GM12878 (cell line): ENCODE measurements around the gene SETD4. TPM values are rescaled to one million over a fixed set of nuclear protein-coding genes. Genes with fewer than 3 reads are reported as not detected.

Experiments used
- ATAC-seq: fragments of 200-7000 bp; cut with Tn5 transposase; 3 replicates; pipeline ENCODE4 v1.9.1; 2020; ENCODE audit warnings: mild to moderate bottlenecking, moderate library complexity
- Bru-seq: library from RNA; stranded (reverse); fragments of 400-500 nt; gene quantifications from one replicate; lab custom pipeline; 2021; lab: Mats Ljungman, UMichigan
- BruChase-seq, 2 experiments: library from RNA; stranded (reverse); fragments of 400-500 nt; gene quantifications; one replicate each; lab custom pipeline; 2021; lab: Mats Ljungman, UMichigan
- BruUV-seq: library from RNA; stranded (reverse); fragments of 400-500 nt; replicated peaks from 2 replicates; lab custom pipeline; 2021; lab: Mats Ljungman, UMichigan
- CTCF ChIA-PET: fragments of 300-600 bp; sonication (Branson Sonifier 250); formaldehyde crosslinking; extraction: SDS; loops from one replicate; lab custom pipeline; 2021; ENCODE audit warnings: inconsistent platforms; lab: Yijun Ruan, JAX
- POLR2A ChIA-PET: fragments of 350-600 bp; formaldehyde crosslinking; extraction: SDS; loops from one replicate; lab custom pipeline; 2021; ENCODE audit warnings: inconsistent platforms; lab: Charles Lee
- RAD21 ChIA-PET: fragments of 300-600 bp; sonication (Branson Sonifier 250); formaldehyde crosslinking; loops from one replicate; lab custom pipeline; 2023; ENCODE audit warnings: antibody characterized with exemption; ENCODE audit not compliant: unreplicated experiment; lab: Charles Lee
- SMC1A ChIA-PET: fragments of 300-600 bp; sonication (Branson Sonifier 250); formaldehyde crosslinking; loops from one replicate; lab custom pipeline; 2023; ENCODE audit not compliant: unreplicated experiment, uncharacterized antibody; lab: Charles Lee
- DNase-seq: peaks from one replicate; pipeline ENCODE4 v3.0.0-alpha.2; 2011; ENCODE audit warnings: low read depth, low spot score
- FAIRE-seq: peaks from 3 replicates; lab custom pipeline; 2011; peaks lifted over from hg19 to GRCh38; lab: Jason Lieb, UNC
- H2AFZ ChIP-seq: 2 replicates; pipeline ENCODE4 v1.6.0; 2011; ENCODE audit warnings: low read depth, low read length, control low read depth; ENCODE audit not compliant: control insufficient read depth
- H3K27ac ChIP-seq: 2 replicates; pipeline ENCODE4 v1.5.1; 2011; ENCODE audit warnings: control low read depth; ENCODE audit not compliant: control insufficient read depth, insufficient read depth
- H3K27me3 ChIP-seq, 2 experiments: replicated peaks in 1 of 2; 2 replicates each; pipeline versions ENCODE4 v1.6.0 to v1.6.1; 2011; ENCODE audit warnings: low read length in 1 of 2; ENCODE audit not compliant: control insufficient read depth in 2 of 2, insufficient read depth in 2 of 2
- H3K36me3 ChIP-seq, 2 experiments: 2 replicates each; pipeline ENCODE4 v1.5.1; 2011; ENCODE audit warnings: low read length in 1 of 2; ENCODE audit not compliant: control insufficient read depth in 2 of 2, insufficient read depth in 2 of 2
- H3K4me1 ChIP-seq: 2 replicates; pipeline ENCODE4 v1.6.1; 2011; ENCODE audit warnings: mild to moderate bottlenecking, low read length, moderate library complexity, mixed read lengths; ENCODE audit not compliant: control insufficient read depth, insufficient read depth
- H3K4me2 ChIP-seq: 2 replicates; pipeline ENCODE4 v1.6.0; 2011; ENCODE audit warnings: control low read depth; ENCODE audit not compliant: control insufficient read depth, insufficient read depth
- H3K4me3 ChIP-seq: fragments of 200-600 bp; sonication (generic); 2 replicates; pipeline ENCODE4 v1.5.1; 2016
- H3K79me2 ChIP-seq: 2 replicates; pipeline ENCODE4 v1.6.0; 2011; ENCODE audit warnings: low read length; ENCODE audit not compliant: control insufficient read depth, insufficient read depth
- H3K9ac ChIP-seq: 2 replicates; pipeline ENCODE4 v1.8.0; 2011; ENCODE audit warnings: low read length, control low read depth, mixed read lengths; ENCODE audit not compliant: control insufficient read depth, insufficient read depth
- H3K9me3 ChIP-seq: replicated peaks from 3 replicates; pipeline ENCODE4 v1.5.1; 2011; ENCODE audit warnings: mild to moderate bottlenecking, low read length; ENCODE audit not compliant: control insufficient read depth, insufficient read depth
- H4K20me1 ChIP-seq: 2 replicates; pipeline ENCODE4 v1.6.0; 2011; ENCODE audit not compliant: control insufficient read depth, insufficient read depth
- BHLHE40 ChIP-seq, 2 experiments: fragments of 450-650 bp in 1 of 2; IDR thresholded peaks; 2 replicates each; pipeline ENCODE4 v1.6.1; 2011 to 2017; ENCODE audit warnings: low read depth in 2 of 2, borderline replicate concordance in 1 of 2, improper control_type of control experiment in 1 of 2, low read length in 1 of 2, mild to moderate bottlenecking in 1 of 2
- EED ChIP-seq: sonication (generic); IDR thresholded peaks from 2 replicates; pipeline ENCODE4 v1.6.1; 2016; ENCODE audit warnings: antibody characterized with exemption, low read depth
- EGR1 ChIP-seq, 2 experiments: IDR thresholded peaks; 1 replicate in 1 of 2; 2 replicates in 1 of 2; pipeline ENCODE4 v1.6.1; 2011 to 2012; ENCODE audit warnings: low read depth in 2 of 2, low read length in 2 of 2, borderline replicate concordance in 1 of 2, mild to moderate bottlenecking in 1 of 2, moderate library complexity in 1 of 2
- KLF5 ChIP-seq: fragments of 450-650 bp; IDR thresholded peaks from 2 replicates; pipeline ENCODE4 v1.6.1; 2014; ENCODE audit warnings: mild to moderate bottlenecking; ENCODE audit not compliant: partially characterized antibody
- NR2C1 ChIP-seq: fragments of 450-650 bp; IDR thresholded peaks from 2 replicates; pipeline ENCODE4 v1.6.1; 2017; ENCODE audit warnings: antibody characterized with exemption, mild to moderate bottlenecking, moderate library complexity
- SMARCA5 ChIP-seq: fragments of 450-650 bp; IDR thresholded peaks from 2 replicates; pipeline ENCODE4 v1.6.1; 2017; ENCODE audit warnings: mild to moderate bottlenecking
- STAT1 ChIP-seq: fragments of 450-650 bp; conservative IDR thresholded peaks from 2 replicates; pipeline ENCODE4 v1.6.1; 2014; ENCODE audit warnings: antibody characterized with exemption, mild to moderate bottlenecking
- SUPT20H ChIP-seq: IDR thresholded peaks from 2 replicates; pipeline ENCODE4 v1.6.1; 2011; ENCODE audit warnings: low read depth, mild to moderate bottlenecking, low read length, moderate library complexity, borderline replicate concordance; ENCODE audit not compliant: control insufficient read depth
- TAF1 ChIP-seq: IDR thresholded peaks from 2 replicates; pipeline ENCODE4 v1.6.1; 2011; ENCODE audit warnings: mild to moderate bottlenecking, low read depth, low read length, borderline replicate concordance
- WRNIP1 ChIP-seq: IDR thresholded peaks from 2 replicates; pipeline ENCODE4 v1.6.1; 2011; ENCODE audit warnings: low read depth, low read length, improper control_type of control experiment, borderline replicate concordance
- ZNF592 ChIP-seq: fragments of 450-650 bp; IDR thresholded peaks from 2 replicates; pipeline ENCODE4 v1.6.1; 2017; ENCODE audit warnings: mild to moderate bottlenecking, moderate library complexity
- ZNF622 ChIP-seq: fragments of 450-650 bp; IDR thresholded peaks from 2 replicates; pipeline ENCODE4 v1.6.1; 2017; ENCODE audit warnings: mild to moderate bottlenecking, inconsistent platforms
- ZSCAN29 ChIP-seq: fragments of 450-650 bp; IDR thresholded peaks from 2 replicates; pipeline ENCODE4 v1.6.1; 2017; ENCODE audit warnings: mild to moderate bottlenecking, moderate library complexity
- ZZZ3 ChIP-seq: IDR thresholded peaks from 2 replicates; pipeline ENCODE4 v1.6.1; 2011; ENCODE audit warnings: low read depth; ENCODE audit not compliant: control insufficient read depth, insufficient read length
- WGBS: methylation state at CpG from one replicate; pipeline ENCODE4 v1.1.6; 2016; ENCODE audit warnings: low lambda C conversion rate; ENCODE audit not compliant: insufficient replicate concordance, insufficient coverage; ENCODE audit errors: missing lambda C conversion rate; 5-methylcytosine and 5-hydroxymethylcytosine counted together
- in situ Hi-C: fragments of 300-500 bp; cut with MboI; formaldehyde crosslinking; loops from 9 replicates; pipeline ENCODE4 v1.14.3; 2018; ENCODE audit warnings: mixed read lengths
- intact Hi-C: fragments of 100-400 bp; cut with micrococcal nuclease; formaldehyde crosslinking; loops from one replicate; pipeline ENCODE4 v1.14.2; 2022; ENCODE audit not compliant: unreplicated experiment
- long read RNA-seq, 2 experiments: library from polyadenylated mRNA; unstranded; transcript quantifications; one replicate each; pipeline ENCODE4 v2.0.0, GENCODE V29; 2019 to 2020
- polyA minus RNA-seq, 3 experiments: library from RNA; depleted of rRNA, polyadenylated mRNA; stranded (reverse); fragments of >200 nt; gene quantifications; 2 replicates each; pipeline ENCODE4 v1.2.3, GENCODE V29; 2011
- polyA plus RNA-seq, 11 experiments: library from polyadenylated mRNA; depleted of rRNA in 4 of 11; unstranded in 6 of 11; stranded (reverse) in 5 of 11; fragments of >200 nt; fragmentation: Nextera tagmentation in 4 of 11; fragmentation: Illumina TruSeq in 1 of 11; extraction: Ambion mirVana in 4 of 11; extraction: Trizol in 1 of 11; gene quantifications; 1 replicate in 1 of 11; 2 replicates in 10 of 11; pipeline versions ENCODE4 v1.2.1 to v1.2.3, GENCODE V29; 2011 to 2016; ENCODE audit warnings: inconsistent platforms in 2 of 11, missing spikeins in 2 of 11, low read depth in 1 of 11
- total RNA-seq, 4 experiments: library from RNA; depleted of rRNA in 3 of 4; stranded (reverse); fragments of >200 nt in 3 of 4; fragmentation: Illumina TruSeq in 1 of 4; extraction: Trizol in 1 of 4; gene quantifications; 2 replicates each; pipeline versions ENCODE4 v1.2.1 to v1.2.3, GENCODE V29; 2013 to 2021

SETD4 gene
- total RNA-seq (2013; cell fraction: nucleolus; rRNA removed) = 64.4 and 79.2 TPM in 2 replicates
- total RNA-seq (2014; rRNA removed) = 10.3 and 10.4 TPM in 2 replicates
- 14.6 and 15.0 TPM in 2 replicates for total RNA-seq (2014; rRNA removed; fragmentation: Illumina TruSeq; extraction: Trizol)
- total RNA-seq (2021) = 15.6 and 18.8 TPM in 2 replicates
- polyA plus RNA-seq (2011; ENCODE audit: low read depth) = 7.3 TPM
- polyA plus RNA-seq (2011; rRNA removed) = 21.6 and 23.3 TPM in 2 replicates
- polyA plus RNA-seq (2011; cell fraction: cytosol; rRNA removed) = 16.9 and 17.7 TPM in 2 replicates
- 39.9 and 45.9 TPM in 2 replicates for polyA plus RNA-seq (2011; cell fraction: nucleus; rRNA removed)
- polyA plus RNA-seq (2012) = 8.0 and 8.2 TPM in 2 replicates
- polyA plus RNA-seq (2014; fragmentation: Illumina TruSeq; extraction: Trizol) = 18.3 and 21.6 TPM in 2 replicates
- polyA plus RNA-seq (2014; fragmentation: Nextera tagmentation; extraction: Ambion mirVana) = 10 to 100 TPM; 26.2 to 37.0 TPM
- polyA plus RNA-seq (2014; rRNA removed) = 17.6 TPM in 2 replicates
- 10 to 100 TPM; 18.0 to 22.6 TPM for polyA plus RNA-seq (2016; fragmentation: Nextera tagmentation; extraction: Ambion mirVana)
- 17.3 and 26.0 TPM in 2 replicates for polyA minus RNA-seq (2011; rRNA and poly(A)+ RNA removed)
- 9.6 and 12.6 TPM in 2 replicates for polyA minus RNA-seq (2011; cell fraction: cytosol; rRNA and poly(A)+ RNA removed)
- polyA minus RNA-seq (2011; cell fraction: nucleus; rRNA and poly(A)+ RNA removed) = 15.8 and 25.6 TPM in 2 replicates
- percentile 71 among the genes with signal in this experiment for Bru-seq, nascent RNA
- percentile 72 among the genes with signal in this experiment for BruChase-seq, experiment 1, labeled RNA remaining after a 6-hour chase
- BruChase-seq, experiment 2, labeled RNA remaining after a 2-hour chase = percentile 76 among the genes with signal in this experiment
- long read RNA-seq, experiment 1, partial matches to known transcripts = 9 of 17 reads
- long read RNA-seq, experiment 1, other reads (novel, unspliced or antisense) = 6 of 17 reads
- long read RNA-seq, experiment 2, partial matches to known transcripts = 68 of 103 reads
- long read RNA-seq, experiment 2, other reads (novel, unspliced or antisense) = 31 of 103 reads

- peak within 1 kb of the TSS; percentile 56 for H3K4me2 ChIP-seq
- TF ChIP-seq ZNF622 (no peak), SMARCA5 (no peak), KLF5 (peak; percentile 78), EGR1 (IDR thresholded peaks at IDR 0.05; ENCODE audit: borderline replicate concordance in 1 of 2, low read depth in 2 of 2, low read length in 2 of 2) (peak in 1 of 2 experiments; percentile 2; a peak in 1 of 3 replicates), STAT1 (peak; percentile 32; the same call in 1 of the 2 replicates), ZNF592 (no peak), NR2C1 (peak; percentile 95), BHLHE40 (IDR thresholded peaks at IDR 0.05; ENCODE audit: borderline replicate concordance in 1 of 2, low read depth in 2 of 2, low read length in 1 of 2) (peak; percentile 68 to 82), ZSCAN29 (no peak), TAF1 (peak; percentile 72), WRNIP1 (peak; percentile 94; the same call in 1 of the 2 replicates), ZZZ3 (no peak), SUPT20H (no peak), EED (peak; percentile 16; the same call in 1 of the 2 replicates)
Observed at GRCh38 chr21:36060159-36060921, at the start of gene SETD4. TSS of gene SETD4 (minus strand) at chr21:36060526. CDS start at chr21:36058888, 1,638 bp downstream.

More at GRCh38 chr21:36060159-36060921, at the start of gene SETD4:
- peak within 1 kb of the TSS; percentile 73 for H2AFZ ChIP-seq
- H3K36me3 ChIP-seq = peaks cover 2 to 12% of the 10 kb centered on the region in 2 experiments
- H3K4me1 ChIP-seq = no peaks in the 10 kb centered on the region
- in situ Hi-C loops (no loop called here), intact Hi-C loops (loop anchor here (2.0 kb wide), 1 partner anchor 38 kb away; no protein-coding TSS in a partner anchor)
- H3K9me3 ChIP-seq = no peaks in the 10 kb centered on the region; the same call in 2 of the 3 replicates
- CTCF ChIA-PET = interaction anchor here (0.8 to 2.3 kb wide), 8 partner anchors 16 to 65 kb away, joined by 3 to 6 read pairs (median 4); no protein-coding TSS in a partner anchor
- H4K20me1 ChIP-seq = no peaks in the 10 kb centered on the region
- under 1% methylated on average over 55 of the region's 57 CpGs for WGBS
- ATAC-seq = peak; percentile 94
- peaks cover 10% of the 10 kb centered on the region for H3K79me2 ChIP-seq
- peak within 1 kb of the TSS; percentile 79 for H3K27ac ChIP-seq
- RAD21 ChIA-PET = interaction anchor here (1.0 to 2.1 kb wide), 6 partner anchors 10 to 53 kb away, joined by 3 to 10 read pairs (median 4); partner anchors contain the start of gene CBR1
- POLR2A ChIA-PET = interaction anchor here (0.5 to 2.3 kb wide), 4 partner anchors 9 to 261 kb away, joined by 3 to 5 read pairs (median 4); no protein-coding TSS in a partner anchor
- H3K9ac ChIP-seq = peak within 1 kb of the TSS; percentile 74
- TSS peak; percentile 94 for BruUV-seq
- peak within 1 kb of the TSS; percentile 87 for H3K4me3 ChIP-seq
- DNase-seq = peak; percentile 73
- H3K27me3 ChIP-seq = no peaks in the 10 kb centered on the region
- peak; percentile 56 for FAIRE-seq
- SMC1A ChIA-PET = interaction anchor here (0.6 to 1.6 kb wide), 5 partner anchors 14 to 57 kb away, joined by 3 to 9 read pairs (median 3); no protein-coding TSS in a partner anchor
